ENCODE results near the gene HLA-DMA.
A peak's percentile ranks its signal among the peaks of the same experiment; 100 is the strongest.

The HLA-DMA gene

GRCh38 chr6:32952817-32953739, at the start of gene HLA-DMA:
Gene HLA-DMA, minus strand, starts transcription at chr6:32953097. Its CDS starts 61 bp downstream, at chr6:32953036.
- peak; percentile 71 for DNase-seq

GRCh38 chr6:33001685-33002084, 48.8 kb upstream of the HLA-DMA start:
- DNase-seq = no peak

GRCh38 chr6:33000055-33000454, 47.2 kb upstream of the HLA-DMA start:
- DNase-seq = no peak

GRCh38 chr6:32995448-32995847, 42.6 kb upstream of the HLA-DMA start:
- no peak for DNase-seq

- DNase-seq = no peak
Observed at GRCh38 chr6:32993363-32993973, 40.6 kb upstream of the HLA-DMA start.

- no peak for DNase-seq
Observed at GRCh38 chr6:32991972-32992371, 39.1 kb upstream of the HLA-DMA start.

GRCh38 chr6:32989368-32989767, 36.5 kb upstream of the HLA-DMA start:
- no peak for DNase-seq

- peak; percentile 92 for DNase-seq
Observed at GRCh38 chr6:32984622-32985389, 31.9 kb upstream of the HLA-DMA start.

- DNase-seq = no peak
Observed at GRCh38 chr6:32983964-32984621, 31.2 kb upstream of the HLA-DMA start.

GRCh38 chr6:32983493-32983848, 30.6 kb upstream of the HLA-DMA start:
- no peak for DNase-seq

- DNase-seq = no peak
Observed at GRCh38 chr6:32982702-32983492, 30.0 kb upstream of the HLA-DMA start.

GRCh38 chr6:32982084-32982701, 29.3 kb upstream of the HLA-DMA start:
- DNase-seq = no peak

GRCh38 chr6:32980488-32981038, 27.7 kb upstream of the HLA-DMA start:
- DNase-seq = no peak

- no peak for DNase-seq
Observed at GRCh38 chr6:32979720-32980487, 27.0 kb upstream of the HLA-DMA start.

GRCh38 chr6:32977953-32978324, 25.0 kb upstream of the HLA-DMA start:
- no peak for DNase-seq

- DNase-seq = no peak
Observed at GRCh38 chr6:32977272-32977952, 24.5 kb upstream of the HLA-DMA start.

- no peak for DNase-seq
Observed at GRCh38 chr6:32976334-32977069, 23.6 kb upstream of the HLA-DMA start.

- DNase-seq = no peak
Observed at GRCh38 chr6:32975886-32976285, 23.0 kb upstream of the HLA-DMA start.

Data from activated gamma-delta T cell treated with Interleukin-2 at 50 U/mL for 16 hours (primary cell).